HG03432 (cell line): ENCODE measurements around the gene APOD.
"Not testable (repeated sequence)": the region's sequence is repeated elsewhere in the genome, so short reads cannot be mapped to it uniquely, and the experiment has no call there.

Experiments used
- ATAC-seq: cut with Tn5 transposase; IDR thresholded peaks from one replicate; pipeline ENCODE4 v1.9.1; 2021; ENCODE audit warnings: mild to moderate bottlenecking, moderate library complexity; ENCODE audit not compliant: unreplicated experiment

Gene APOD

GRCh38 chr3:195619591-195620369, 36.0 kb upstream of the APOD start:
- ATAC-seq: not testable (repeated sequence)

GRCh38 chr3:195617784-195618659, 34.3 kb upstream of the APOD start:
- ATAC-seq: not testable (repeated sequence)

- ATAC-seq: not testable (repeated sequence)
Measured at GRCh38 chr3:195617134-195617533, 33.4 kb upstream of the APOD start.

- no peak for ATAC-seq
Measured at GRCh38 chr3:195616681-195617080, 32.9 kb upstream of the APOD start.

GRCh38 chr3:195615952-195616537, 32.3 kb upstream of the APOD start:
- ATAC-seq: not testable (repeated sequence)

- ATAC-seq: not testable (repeated sequence)
Measured at GRCh38 chr3:195614672-195615504, 31.1 kb upstream of the APOD start.

- no peak for ATAC-seq
Measured at GRCh38 chr3:195613468-195614069, 29.8 kb upstream of the APOD start.

GRCh38 chr3:195612075-195612800, 28.5 kb upstream of the APOD start:
- no peak for ATAC-seq

GRCh38 chr3:195609229-195609628, 25.5 kb upstream of the APOD start:
- ATAC-seq: no peak

- not testable (repeated sequence) for ATAC-seq
Measured at GRCh38 chr3:195601785-195602184, 18.0 kb upstream of the APOD start.

GRCh38 chr3:195601382-195601781, 17.6 kb upstream of the APOD start:
- ATAC-seq: no peak

- ATAC-seq: not testable (repeated sequence)
Measured at GRCh38 chr3:195599926-195600325, 16.2 kb upstream of the APOD start.

- not testable (repeated sequence) for ATAC-seq
Measured at GRCh38 chr3:195599516-195599915, 15.8 kb upstream of the APOD start.

GRCh38 chr3:195597848-195598247, 14.1 kb upstream of the APOD start:
- ATAC-seq: no peak

- ATAC-seq: no peak
Measured at GRCh38 chr3:195597229-195597628, 13.5 kb upstream of the APOD start.

- ATAC-seq: no peak
Measured at GRCh38 chr3:195596765-195597171, 13.0 kb upstream of the APOD start.

- no peak for ATAC-seq
Measured at GRCh38 chr3:195595785-195596531, 12.2 kb upstream of the APOD start.

- ATAC-seq: no peak
Measured at GRCh38 chr3:195591852-195592251, 8.1 kb upstream of the APOD start.

GRCh38 chr3:195591220-195591619, 7.5 kb upstream of the APOD start:
- no peak for ATAC-seq
